Fibroblast of the conjunctiva (primary cell): ENCODE measurements around the gene KIF13A.
"Not testable (repeated sequence)": the region's sequence is repeated elsewhere in the genome, so short reads cannot be mapped to it uniquely, and the experiment has no call there.

Experiments
- DNase-seq: peaks from one replicate; pipeline ENCODE4 v3.0.0-alpha.2; 2010; ENCODE audit warnings: low read depth

Gene KIF13A

GRCh38 chr6:17968876-17969275 lies 18.6 kb downstream of the KIF13A start:
- no peak for DNase-seq

GRCh38 chr6:17967668-17968518 lies 19.5 kb downstream of the KIF13A start:
- no peak for DNase-seq

GRCh38 chr6:17966451-17966850 lies 21.0 kb downstream of the KIF13A start:
- no peak for DNase-seq

- no peak for DNase-seq
Measured at GRCh38 chr6:17965397-17965796, 22.0 kb downstream of the KIF13A start.

GRCh38 chr6:17964633-17965032 lies 22.8 kb downstream of the KIF13A start:
- DNase-seq: no peak

GRCh38 chr6:17962436-17963031 lies 24.9 kb downstream of the KIF13A start:
- peak; percentile 64 for DNase-seq

- DNase-seq: no peak
Measured at GRCh38 chr6:17959302-17959701, 28.1 kb downstream of the KIF13A start.

- DNase-seq: no peak
Measured at GRCh38 chr6:17957904-17958620, 29.4 kb downstream of the KIF13A start.

- no peak for DNase-seq
Measured at GRCh38 chr6:17957498-17957897, 29.9 kb downstream of the KIF13A start.

GRCh38 chr6:17957086-17957485 lies 30.3 kb downstream of the KIF13A start:
- DNase-seq: no peak

GRCh38 chr6:17950095-17950494 lies 37.3 kb downstream of the KIF13A start:
- no peak for DNase-seq

- DNase-seq: no peak
Measured at GRCh38 chr6:17949168-17949567, 38.3 kb downstream of the KIF13A start.

GRCh38 chr6:17948725-17949124 lies 38.7 kb downstream of the KIF13A start:
- no peak for DNase-seq

- DNase-seq: not testable (repeated sequence)
Measured at GRCh38 chr6:17947574-17947973, 39.9 kb downstream of the KIF13A start.

GRCh38 chr6:17945575-17945974 lies 41.9 kb downstream of the KIF13A start:
- DNase-seq: no peak

- peak; percentile 16 for DNase-seq
Measured at GRCh38 chr6:17945111-17945510, 42.3 kb downstream of the KIF13A start.

GRCh38 chr6:17941318-17941717 lies 46.1 kb downstream of the KIF13A start:
- no peak for DNase-seq

- DNase-seq: no peak
Measured at GRCh38 chr6:17940151-17940792, 47.2 kb downstream of the KIF13A start.

GRCh38 chr6:17938901-17939300 lies 48.5 kb downstream of the KIF13A start:
- peak; percentile 67 for DNase-seq

GRCh38 chr6:17935188-17936149 lies 52.0 kb downstream of the KIF13A start:
- DNase-seq: no peak

- DNase-seq: no peak
Measured at GRCh38 chr6:17933716-17934115, 53.7 kb downstream of the KIF13A start.
